Keratinocyte (primary cell): ENCODE measurements around the gene EFNB2. TPM values are rescaled to one million over a fixed set of nuclear protein-coding genes. Genes with fewer than 3 reads are reported as not detected.
A peak's percentile ranks its signal among the peaks of the same experiment; 100 is the strongest.

Source experiments
- DNase-seq: peaks from one replicate; pipeline ENCODE4 v3.0.0-alpha.2; 2011; ENCODE audit warnings: low read depth, missing footprints, low spot score
- FAIRE-seq: peaks from 2 replicates; lab custom pipeline; 2011; peaks lifted over from hg19 to GRCh38; lab: Jason Lieb, UNC
- H2AFZ ChIP-seq: 2 replicates; pipeline ENCODE4 v1.6.0; 2012; ENCODE audit warnings: low read length, control low read depth, inconsistent platforms; ENCODE audit not compliant: control insufficient read depth
- H3K27ac ChIP-seq: 2 replicates; pipeline ENCODE4 v1.5.1; 2011; ENCODE audit warnings: low read length; ENCODE audit not compliant: control insufficient read depth, insufficient read depth
- H3K27me3 ChIP-seq: 3 replicates; pipeline ENCODE4 v1.6.0; 2011; ENCODE audit warnings: low read length; ENCODE audit not compliant: control insufficient read depth, insufficient read depth; ENCODE audit errors: extremely low read depth
- H3K36me3 ChIP-seq, 2 experiments: 2 replicates in 1 of 2; 3 replicates in 1 of 2; pipeline ENCODE4 v1.5.1; 2011; ENCODE audit warnings: low read length in 2 of 2, mild to moderate bottlenecking in 1 of 2; ENCODE audit not compliant: control insufficient read depth in 2 of 2, insufficient read depth in 2 of 2; ENCODE audit errors: extremely low read depth in 1 of 2
- H3K4me1 ChIP-seq: 3 replicates; pipeline ENCODE4 v1.5.1; 2011; ENCODE audit warnings: low read length; ENCODE audit not compliant: control insufficient read depth, insufficient read depth; ENCODE audit errors: extremely low read depth
- H3K4me2 ChIP-seq: 3 replicates; pipeline ENCODE4 v1.6.0; 2011; ENCODE audit warnings: low read depth, low read length; ENCODE audit not compliant: control insufficient read depth, insufficient read depth; ENCODE audit errors: extremely low read depth
- H3K4me3 ChIP-seq, 3 experiments: fragments of 200-600 bp in 1 of 3; sonication (generic) in 1 of 3; 2 replicates in 2 of 3; 3 replicates in 1 of 3; pipeline ENCODE4 v1.5.1; 2011 to 2016; ENCODE audit warnings: low read length in 3 of 3, mild to moderate bottlenecking in 3 of 3, control low read depth in 2 of 3, inconsistent platforms in 1 of 3, low read depth in 1 of 3, mixed read lengths in 1 of 3, mixed run types in 1 of 3, moderate library complexity in 1 of 3; ENCODE audit not compliant: control insufficient read depth in 2 of 3, insufficient read depth in 2 of 3; ENCODE audit errors: extremely low read depth in 1 of 3
- H3K79me2 ChIP-seq: 2 replicates; pipeline ENCODE4 v1.6.0; 2012; ENCODE audit warnings: low read length; ENCODE audit not compliant: control insufficient read depth, insufficient read depth
- H3K9ac ChIP-seq: 3 replicates; pipeline ENCODE4 v1.6.0; 2011; ENCODE audit warnings: low read length; ENCODE audit not compliant: control insufficient read depth, insufficient read depth; ENCODE audit errors: extremely low read depth
- H3K9me1 ChIP-seq: 3 replicates; pipeline ENCODE4 v1.6.0; 2011; ENCODE audit warnings: low read length; ENCODE audit not compliant: control insufficient read depth, insufficient read depth; ENCODE audit errors: extremely low read depth
- H3K9me3 ChIP-seq: 2 replicates; pipeline ENCODE4 v1.5.1; 2012; ENCODE audit warnings: low read depth, low read length; ENCODE audit not compliant: control insufficient read depth
- H4K20me1 ChIP-seq: 3 replicates; pipeline ENCODE4 v1.6.0; 2011; ENCODE audit warnings: low read length; ENCODE audit not compliant: control insufficient read depth, insufficient read depth; ENCODE audit errors: extremely low read depth
- CTCF ChIP-seq, 3 experiments: IDR thresholded peaks in 1 of 3; conservative IDR thresholded peaks in 1 of 3; optimal IDR thresholded peaks in 1 of 3; 2 replicates in 2 of 3; 3 replicates in 1 of 3; pipeline versions ENCODE3 to v1.5.1; 2011; ENCODE audit warnings: low read length in 3 of 3, mild to moderate bottlenecking in 3 of 3, moderate library complexity in 2 of 3, control low read depth in 1 of 3, inconsistent platforms in 1 of 3; ENCODE audit not compliant: insufficient read depth in 2 of 3; ENCODE audit errors: extremely low read depth in 1 of 3
- EZH2 ChIP-seq: IDR thresholded peaks from one replicate; pipeline ENCODE4 v1.6.1; 2012; ENCODE audit warnings: inconsistent platforms, mild to moderate bottlenecking, low read length, moderate library complexity
- dilution Hi-C: fragments of 300-500 bp; cut with MboI; formaldehyde crosslinking; loops from one replicate; pipeline ENCODE4 v1.7.0; 2020; ENCODE audit warnings: low sequenced_read_pairs; ENCODE audit not compliant: extremely low pct_ligation_motif_present
- polyA plus RNA-seq, 5 experiments: library from polyadenylated mRNA; depleted of rRNA in 3 of 5; stranded (reverse) in 3 of 5; stranded (forward) in 1 of 5; unstranded in 1 of 5; fragments of >200 nt; gene quantifications; 1 replicate in 1 of 5; 2 replicates in 3 of 5; 3 replicates in 1 of 5; pipeline versions ENCODE4 v1.2.1 to v1.2.3, GENCODE V29; 2011 to 2012; ENCODE audit warnings: missing spikeins in 2 of 5, low read depth in 1 of 5, low replicate concordance in 1 of 5

The EFNB2 gene
- polyA plus RNA-seq, 1 donor (not counting 4 experiments of a cell fraction or from before 2014, with no cell fraction given), result 38.9 TPM

- Histone ChIP-seq H3K27me3 (no peaks in the 10 kb centered on the region), H3K4me1 (peaks cover 31% of the 10 kb centered on the region), H3K4me3 (peak overlapping the region; percentile 86 to 95 (median 93)), H3K79me2 (peaks cover 53% of the 10 kb centered on the region), H3K9me1 (no peaks in the 10 kb centered on the region), H3K4me2 (no peak overlapping the region), H2AFZ (no peak overlapping the region), H3K27ac (peak overlapping the region; percentile 84), H3K9me3 (no peaks in the 10 kb centered on the region), H3K36me3 (peaks cover 0 to 6% of the 10 kb centered on the region in 2 experiments), H4K20me1 (peaks cover 9% of the 10 kb centered on the region), H3K9ac (peak overlapping the region; percentile 93)
- FAIRE-seq (no peak), DNase-seq (no peak)
- dilution Hi-C loops, result no loop called here
- no peak for TF ChIP-seq CTCF (optimal IDR thresholded peaks at IDR 0.05 in 1 of 3, IDR thresholded peaks at IDR 0.05 in 1 of 3, conservative IDR thresholded peaks at IDR 0.05 in 1 of 3; ENCODE audit: extremely low read depth in 1 of 3, insufficient read depth in 2 of 3, low read length in 3 of 3)
- no peak for TF ChIP-seq EZH2
Measured at GRCh38 chr13:106534639-106535551, 567 bp downstream of the EFNB2 start.

GRCh38 chr13:106533943-106534638, 1.4 kb downstream of the EFNB2 start:
- H3K36me3 ChIP-seq, result peaks cover 0 to 6% of the 10 kb centered on the region in 2 experiments
- dilution Hi-C loops, result no loop called here
- H4K20me1 ChIP-seq, result peaks cover 9% of the 10 kb centered on the region
- no peak for TF ChIP-seq CTCF (optimal IDR thresholded peaks at IDR 0.05 in 1 of 3, IDR thresholded peaks at IDR 0.05 in 1 of 3, conservative IDR thresholded peaks at IDR 0.05 in 1 of 3; ENCODE audit: extremely low read depth in 1 of 3, insufficient read depth in 2 of 3, low read length in 3 of 3)
- peaks cover 61% of the 10 kb centered on the region for H3K79me2 ChIP-seq
- FAIRE-seq (no peak), DNase-seq (no peak)
- H3K9me1 ChIP-seq, result no peaks in the 10 kb centered on the region
- H3K9me3 ChIP-seq, result no peaks in the 10 kb centered on the region
- no peak overlapping the region for H2AFZ ChIP-seq
- peak overlapping the region; percentile 86 to 95 (median 93) for H3K4me3 ChIP-seq
- H3K9ac ChIP-seq, result peak overlapping the region; percentile 93
- H3K27me3 ChIP-seq, result no peaks in the 10 kb centered on the region
- H3K27ac ChIP-seq, result peak overlapping the region; percentile 84
- H3K4me2 ChIP-seq, result peak overlapping the region; percentile 45
- peaks cover 38% of the 10 kb centered on the region for H3K4me1 ChIP-seq
